H1 (cell line): ENCODE measurements around the gene TELO2.

ENCODE experiments used
- CTCF ChIP-seq, 3 experiments: IDR thresholded peaks; 1 replicate in 2 of 3; 2 replicates in 1 of 3; pipeline versions ENCODE4 v1.5.1 to v1.6.1; 2011; ENCODE audit warnings: low read length in 3 of 3, mild to moderate bottlenecking in 3 of 3, inconsistent platforms in 2 of 3, low read depth in 1 of 3, moderate library complexity in 1 of 3; ENCODE audit not compliant: insufficient read depth in 1 of 3; ENCODE audit errors: control extremely low read depth in 1 of 3
- E2F6 ChIP-seq: IDR thresholded peaks from 2 replicates; pipeline ENCODE4 v1.6.1; 2012; ENCODE audit warnings: inconsistent platforms
- EZH2 ChIP-seq: fragments of 200-600 bp; sonication (generic); IDR thresholded peaks from 2 replicates; pipeline ENCODE4 v1.7.1; 2012; ENCODE audit warnings: low read depth, mild to moderate bottlenecking, moderate library complexity, low read length, inconsistent platforms; ENCODE audit not compliant: severe bottlenecking
- MAFK ChIP-seq: IDR thresholded peaks from 2 replicates; pipeline ENCODE4 v1.6.1; 2012; ENCODE audit warnings: low read depth, mild to moderate bottlenecking, improper control_type of control experiment, low read length
- POLR2A ChIP-seq, 2 experiments: IDR thresholded peaks; 1 replicate in 1 of 2; 2 replicates in 1 of 2; pipeline ENCODE4 v1.6.1; 2011; ENCODE audit warnings: low read depth in 2 of 2, low read length in 2 of 2, mild to moderate bottlenecking in 2 of 2; ENCODE audit errors: control extremely low read depth in 1 of 2
- RFX5 ChIP-seq: IDR thresholded peaks from 2 replicates; pipeline ENCODE4 v1.6.1; 2011; ENCODE audit warnings: low read depth, low read length, improper control_type of control experiment, borderline replicate concordance
- SIX5 ChIP-seq: IDR thresholded peaks from 2 replicates; pipeline ENCODE4 v1.6.1; 2011; ENCODE audit warnings: mild to moderate bottlenecking, low read depth, low read length
- TAF1 ChIP-seq: IDR thresholded peaks from 2 replicates; pipeline ENCODE4 v1.6.1; 2011; ENCODE audit warnings: mild to moderate bottlenecking, low read depth, low read length

DNA sequence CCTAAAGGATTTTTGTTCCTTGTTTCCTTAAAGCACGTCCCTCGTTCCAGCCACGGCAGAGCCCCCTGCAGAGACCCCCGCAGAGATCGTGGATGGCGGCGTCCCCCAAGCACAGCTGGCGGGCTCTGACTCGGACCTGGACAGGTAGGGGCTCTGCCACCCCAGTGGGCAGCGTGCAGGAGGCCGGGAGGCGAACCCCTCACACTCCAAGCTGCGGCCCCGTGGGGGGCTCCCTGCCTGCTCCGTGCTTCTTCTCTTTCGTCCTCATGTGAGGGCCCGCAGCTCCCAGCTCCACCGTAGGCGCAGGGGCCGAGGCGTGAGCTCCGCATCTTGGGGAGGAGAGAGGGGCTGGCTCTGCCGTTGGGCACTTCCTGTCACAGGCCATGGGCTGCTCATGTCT is 8.5 kb downstream of the TELO2 start:
- TF ChIP-seq SIX5, result no peak
- no peak for TF ChIP-seq CTCF (IDR thresholded peaks at IDR 0.05; ENCODE audit: control extremely low read depth in 1 of 3, insufficient read depth in 1 of 3, low read depth in 1 of 3, low read length in 3 of 3)
- TF ChIP-seq MAFK, result no peak
- no peak for TF ChIP-seq E2F6
- no peak for TF ChIP-seq RFX5
- TF ChIP-seq EZH2, result no peak
- no peak for TF ChIP-seq POLR2A (IDR thresholded peaks at IDR 0.05; ENCODE audit: control extremely low read depth in 1 of 2, low read depth in 2 of 2, low read length in 2 of 2)
- TF ChIP-seq TAF1, result no peak
